HFF-Myc (cell line): ENCODE data around the gene MMADHC.

Experiments
- DNase-seq: peaks from one replicate; pipeline ENCODE4 v3.0.0-alpha.2; 2011; ENCODE audit warnings: low read depth; ENCODE audit errors: extremely low read depth
- H3K4me3 ChIP-seq: replicated peaks from 2 replicates; pipeline ENCODE4 v1.5.1; 2011; ENCODE audit warnings: low read depth, mild to moderate bottlenecking, control low read depth, low read length
- TF ChIP-seq, protein P1 (sequence below): IDR thresholded peaks from 2 replicates; pipeline ENCODE4 v1.5.1; 2012; ENCODE audit warnings: mild to moderate bottlenecking, low read depth, low read length, control low read depth; ENCODE audit errors: missing control alignments

The MMADHC gene

DNA sequence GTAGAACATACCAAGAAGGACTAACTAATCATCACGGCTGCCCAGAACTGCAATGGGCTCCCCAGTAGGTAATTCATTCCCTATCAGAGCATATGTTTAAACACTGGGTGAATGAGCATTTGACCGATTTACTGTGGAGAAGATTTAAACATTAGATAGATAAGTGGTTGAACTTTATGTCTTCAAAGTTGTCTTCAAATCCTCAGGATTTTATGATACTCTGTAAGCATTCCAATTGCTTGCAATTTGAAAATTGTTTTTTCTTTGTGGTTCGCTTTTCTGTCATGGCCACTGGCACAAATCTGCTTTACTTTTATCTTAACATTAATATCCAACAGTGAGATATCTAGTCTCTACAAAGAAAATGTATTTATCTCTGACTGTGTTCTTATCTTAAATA, 37.7 kb upstream of the MMADHC start:
- DNase-seq, result no peak
- TF ChIP-seq, protein P1, sequence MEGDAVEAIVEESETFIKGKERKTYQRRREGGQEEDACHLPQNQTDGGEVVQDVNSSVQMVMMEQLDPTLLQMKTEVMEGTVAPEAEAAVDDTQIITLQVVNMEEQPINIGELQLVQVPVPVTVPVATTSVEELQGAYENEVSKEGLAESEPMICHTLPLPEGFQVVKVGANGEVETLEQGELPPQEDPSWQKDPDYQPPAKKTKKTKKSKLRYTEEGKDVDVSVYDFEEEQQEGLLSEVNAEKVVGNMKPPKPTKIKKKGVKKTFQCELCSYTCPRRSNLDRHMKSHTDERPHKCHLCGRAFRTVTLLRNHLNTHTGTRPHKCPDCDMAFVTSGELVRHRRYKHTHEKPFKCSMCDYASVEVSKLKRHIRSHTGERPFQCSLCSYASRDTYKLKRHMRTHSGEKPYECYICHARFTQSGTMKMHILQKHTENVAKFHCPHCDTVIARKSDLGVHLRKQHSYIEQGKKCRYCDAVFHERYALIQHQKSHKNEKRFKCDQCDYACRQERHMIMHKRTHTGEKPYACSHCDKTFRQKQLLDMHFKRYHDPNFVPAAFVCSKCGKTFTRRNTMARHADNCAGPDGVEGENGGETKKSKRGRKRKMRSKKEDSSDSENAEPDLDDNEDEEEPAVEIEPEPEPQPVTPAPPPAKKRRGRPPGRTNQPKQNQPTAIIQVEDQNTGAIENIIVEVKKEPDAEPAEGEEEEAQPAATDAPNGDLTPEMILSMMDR, result no peak
- no peak overlapping the region for H3K4me3 ChIP-seq

DNA sequence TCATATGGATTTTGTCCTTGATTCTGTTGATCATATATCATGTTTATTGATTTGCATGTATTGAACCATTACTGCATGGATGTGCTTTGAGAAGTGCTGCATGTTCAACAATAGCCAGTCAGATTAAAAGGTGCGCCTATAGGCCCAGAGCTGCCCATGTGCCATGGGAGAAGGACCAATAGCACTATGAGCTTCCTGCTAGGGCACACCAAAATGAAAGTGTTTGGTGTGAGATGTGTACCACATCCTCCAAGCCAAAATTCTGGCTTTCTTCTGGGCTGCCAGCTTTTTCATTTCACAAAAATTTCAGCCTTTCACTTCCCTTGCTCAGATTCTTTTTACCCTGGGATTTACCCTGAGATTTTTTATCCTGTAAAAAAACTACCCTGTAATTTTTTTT, 34.8 kb upstream of the MMADHC start:
- no peak overlapping the region for H3K4me3 ChIP-seq
- DNase-seq, result no peak
- TF ChIP-seq, protein P1, result no peak

GRCh38 chr2:149617476-149617875, 29.9 kb upstream of the MMADHC start:
- DNase-seq, result no peak
- H3K4me3 ChIP-seq, result no peak overlapping the region
- TF ChIP-seq, protein P1, result no peak

DNA sequence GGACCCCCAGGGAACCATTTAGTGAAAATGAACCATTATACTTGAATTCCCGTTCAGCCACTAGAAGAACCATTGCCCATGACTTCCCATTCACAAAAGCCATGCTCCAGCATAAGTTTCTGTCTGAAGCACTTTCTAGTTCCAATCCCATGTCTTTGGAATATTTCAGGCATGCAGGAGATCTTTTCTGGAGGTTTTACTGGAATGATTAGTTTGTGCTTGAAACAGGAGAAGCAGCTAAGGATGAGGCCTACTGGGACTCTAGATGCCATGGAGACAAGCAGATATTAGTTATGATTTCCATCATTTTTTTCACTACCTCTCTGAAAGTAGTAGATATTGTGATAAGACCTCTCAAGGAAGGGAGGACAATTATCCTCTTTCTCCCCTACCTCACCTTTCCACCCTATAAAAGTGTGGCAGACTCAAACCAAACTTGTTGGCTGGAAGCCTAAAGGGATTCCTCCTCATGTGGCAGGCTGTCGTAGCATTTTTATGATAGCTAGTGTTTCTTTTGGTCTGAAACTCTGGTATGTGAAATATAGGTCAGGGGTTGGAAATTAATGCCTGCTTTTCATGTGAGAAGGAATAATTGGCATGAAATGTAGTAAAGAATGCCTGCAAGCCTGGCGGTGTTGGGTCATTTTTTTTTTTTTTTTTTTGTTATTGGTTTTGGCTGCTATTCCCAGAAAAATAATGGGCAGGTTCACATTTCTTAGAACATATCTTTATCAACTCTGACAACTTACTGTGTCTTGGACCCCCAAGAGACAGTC, 29.3 kb upstream of the MMADHC start:
- no peak for DNase-seq
- TF ChIP-seq, protein P1, result no peak

DNA sequence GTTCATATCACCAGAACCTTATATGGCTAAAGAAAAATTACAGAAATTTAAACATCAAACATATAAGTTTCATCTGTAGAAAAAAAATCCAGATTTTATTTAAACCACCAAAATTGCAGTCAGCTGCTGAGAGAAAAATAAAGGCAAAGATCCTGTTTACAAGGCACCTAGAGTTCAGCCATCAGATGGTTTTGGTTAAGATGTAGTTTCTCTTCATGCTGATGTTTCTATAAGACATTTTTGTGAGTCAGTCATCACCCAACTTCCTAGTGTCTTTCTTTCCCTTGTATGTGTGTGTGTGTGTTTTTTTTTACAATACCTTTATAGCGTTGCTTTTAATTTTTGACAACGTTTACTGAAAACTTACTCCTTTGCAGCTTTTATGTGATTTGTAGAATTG, 26.1 kb upstream of the MMADHC start:
- peak; percentile 76 for DNase-seq
- TF ChIP-seq, protein P1, result no peak
- H3K4me3 ChIP-seq, result no peak overlapping the region

More for the DNA sequence above, 29.3 kb upstream of the MMADHC start:
- H3K4me3 ChIP-seq, result no peak overlapping the region

DNA sequence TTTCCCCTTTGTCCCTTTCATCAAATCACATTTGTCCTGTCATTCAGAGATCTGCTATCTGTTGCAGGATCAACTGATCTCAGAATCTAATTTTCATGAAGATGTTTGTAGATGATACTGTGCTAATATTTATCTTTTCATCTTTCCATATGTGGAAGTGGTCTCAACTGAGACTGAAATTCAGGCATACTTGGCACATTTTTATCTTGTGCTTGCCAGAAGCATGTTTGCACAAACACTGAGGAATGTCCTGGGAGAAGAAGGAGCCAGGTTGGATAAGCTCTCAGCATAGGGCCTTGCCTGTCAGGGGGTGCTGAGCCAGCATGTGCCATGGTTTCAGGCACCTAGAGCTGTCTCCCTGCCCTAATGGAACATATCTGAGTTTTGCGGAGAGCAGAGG, 24.5 kb upstream of the MMADHC start:
- H3K4me3 ChIP-seq, result no peak overlapping the region
- DNase-seq, result no peak

More for the DNA sequence above, 24.5 kb upstream of the MMADHC start:
- TF ChIP-seq, protein P1, result no peak
